NCI-H1436 treated with DMSO at 0.1 percent for 48 hours (cell line): ENCODE results near the gene GCFC2.

ENCODE experiments used
- DNase-seq: peaks from one replicate; lab custom pipeline; 2025; lab: John Stamatoyannopoulos, UW

The GCFC2 gene

DNA sequence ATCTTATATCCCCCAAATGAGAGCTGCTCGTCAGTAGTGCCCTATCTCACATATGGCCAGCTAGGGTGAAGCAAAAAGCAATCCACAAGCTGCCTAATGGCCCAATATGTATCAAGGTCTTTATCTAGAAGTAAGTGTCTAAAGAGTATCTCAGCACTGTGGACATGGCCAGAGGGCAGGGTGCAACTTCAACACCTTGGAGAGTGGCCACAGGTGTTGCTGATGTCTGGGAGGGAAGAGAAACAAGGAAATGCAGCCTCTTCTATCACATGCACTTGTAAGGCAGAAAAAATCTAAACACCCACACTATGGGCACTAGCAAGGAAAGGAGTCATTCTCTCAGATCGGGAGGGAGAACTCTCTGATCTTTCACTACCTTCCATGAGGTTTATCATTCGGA, 87.8 kb downstream of the GCFC2 start:
- no peak for DNase-seq

- no peak for DNase-seq
These were observed 88.2 kb downstream of the GCFC2 start for GRCh38 chr2:75622500-75622899.

- DNase-seq = no peak
These were observed 89.5 kb downstream of the GCFC2 start for GRCh38 chr2:75621228-75621627.

DNA sequence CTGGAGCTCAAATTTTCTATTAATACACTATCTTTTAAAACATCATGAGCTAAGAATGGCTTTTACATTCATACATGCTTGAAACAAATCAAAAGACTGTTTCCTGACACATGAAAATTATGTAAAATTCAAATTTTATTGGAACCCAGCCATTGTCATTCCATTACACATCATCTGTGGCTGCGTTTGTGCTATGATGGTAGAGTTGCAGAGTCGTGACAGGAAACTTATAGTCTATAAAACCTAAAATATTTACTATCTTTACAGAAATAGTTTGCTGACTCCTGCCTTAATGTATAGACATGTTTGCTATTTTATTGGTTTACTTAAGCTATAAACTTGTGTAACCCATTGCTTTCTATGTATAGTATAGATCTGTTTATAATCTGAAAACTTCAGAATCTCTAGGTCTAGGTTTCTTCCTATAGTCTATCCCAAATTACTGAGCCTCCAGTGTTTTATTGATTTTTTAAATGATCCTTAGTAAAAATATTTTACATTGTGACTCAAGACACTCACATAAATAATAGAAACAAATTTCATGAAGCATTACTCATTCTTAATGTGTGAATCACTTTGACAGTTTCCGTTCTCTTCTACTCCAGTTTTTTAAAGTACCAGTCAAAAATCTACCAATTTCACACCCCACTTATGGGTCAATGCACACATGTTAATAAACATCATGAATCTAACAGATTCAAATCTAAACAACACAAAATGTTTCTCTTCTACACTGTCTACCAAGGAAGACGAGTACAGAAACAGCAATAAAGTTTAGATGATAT, 90.6 kb downstream of the GCFC2 start:
- no peak for DNase-seq

GRCh38 chr2:75616933-75617332, 93.8 kb downstream of the GCFC2 start:
- no peak for DNase-seq

DNA sequence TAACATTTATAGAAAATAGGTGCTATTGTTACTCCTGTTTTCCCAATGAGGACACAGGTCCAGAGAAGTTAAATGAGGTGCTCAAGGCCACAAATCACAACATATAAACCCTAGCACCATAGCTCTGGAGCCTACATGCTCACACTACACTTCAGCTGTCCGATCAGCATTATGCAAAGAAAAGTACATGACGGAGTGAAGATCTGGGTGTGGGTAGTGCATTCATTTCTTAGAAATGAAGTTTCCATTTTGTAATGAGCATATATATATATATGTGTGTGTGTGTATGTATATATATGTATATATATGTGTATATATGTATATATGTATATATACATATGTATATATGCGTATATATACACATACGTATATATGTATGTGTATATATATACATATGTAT, 94.3 kb downstream of the GCFC2 start:
- no peak for DNase-seq

- no peak for DNase-seq
These were observed 96.5 kb downstream of the GCFC2 start for GRCh38 chr2:75614162-75614651.

DNA sequence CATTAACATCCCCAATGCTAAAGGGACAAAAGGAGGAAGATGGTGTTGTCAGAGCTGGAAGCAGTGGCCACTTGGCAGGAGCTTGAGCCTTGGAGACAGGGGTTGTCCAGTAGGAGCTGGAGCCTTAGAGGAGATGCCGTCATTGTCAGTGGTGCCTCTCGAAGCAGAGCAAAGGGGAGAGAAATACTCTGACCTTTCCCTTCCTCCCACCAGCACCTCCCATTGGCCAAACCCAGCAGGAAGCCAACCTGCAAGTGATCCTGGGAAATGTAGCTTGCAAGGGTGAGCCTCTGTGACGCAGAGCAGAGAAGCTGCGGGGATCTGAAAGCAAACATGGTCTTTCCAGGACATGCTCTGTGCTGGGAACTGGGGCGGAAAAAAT, 97.9 kb downstream of the GCFC2 start:
- no peak for DNase-seq
